ENCODE data around the gene BCL2L14. TPM values are rescaled to one million over a fixed set of nuclear protein-coding genes. Genes with fewer than 3 reads are reported as not detected.
A peak's percentile ranks its signal among the peaks of the same experiment; 100 is the strongest.

Gene BCL2L14
- total RNA-seq = not detected

- no peak for FAIRE-seq
- no peak for DNase-seq (ENCODE audit: low spot score in 2 of 2)
These were observed at the start of gene BCL2L14 for GRCh38 chr12:12070674-12071656. Gene BCL2L14 (plus strand): TSS chr12:12070939. CDS start chr12:12079306, 8,367 bp downstream.

GRCh38 chr12:12022306-12022936, 48.3 kb upstream of the BCL2L14 start:
- DNase-seq (ENCODE audit: low spot score in 2 of 2) (no peak), FAIRE-seq (no peak)

- no peak for DNase-seq (ENCODE audit: low spot score in 2 of 2)
- FAIRE-seq = no peak
These were observed 47.3 kb upstream of the BCL2L14 start for GRCh38 chr12:12023456-12023855.

GRCh38 chr12:12024911-12025682, 45.6 kb upstream of the BCL2L14 start:
- DNase-seq (ENCODE audit: low spot score in 2 of 2) = no peak
- FAIRE-seq = no peak

- DNase-seq (ENCODE audit: low spot score in 2 of 2) (no peak), FAIRE-seq (no peak)
These were observed 44.8 kb upstream of the BCL2L14 start for GRCh38 chr12:12025799-12026386.

GRCh38 chr12:12028668-12029402, 41.9 kb upstream of the BCL2L14 start:
- FAIRE-seq (no peak), DNase-seq (ENCODE audit: low spot score in 2 of 2) (no peak)

GRCh38 chr12:12029653-12030052, 41.1 kb upstream of the BCL2L14 start:
- DNase-seq (ENCODE audit: low spot score in 2 of 2) (no peak), FAIRE-seq (no peak)

- DNase-seq (ENCODE audit: low spot score in 2 of 2) (no peak), FAIRE-seq (no peak)
These were observed 38.4 kb upstream of the BCL2L14 start for GRCh38 chr12:12032260-12032791.

- no peak for FAIRE-seq
- DNase-seq (ENCODE audit: low spot score in 2 of 2) = peak; percentile 39 to 72
These were observed 37.6 kb upstream of the BCL2L14 start for GRCh38 chr12:12032851-12033797.

- DNase-seq (ENCODE audit: low spot score in 2 of 2) = no peak
- no peak for FAIRE-seq
These were observed 36.9 kb upstream of the BCL2L14 start for GRCh38 chr12:12033824-12034223.

- FAIRE-seq (no peak), DNase-seq (ENCODE audit: low spot score in 2 of 2) (no peak)
These were observed 36.4 kb upstream of the BCL2L14 start for GRCh38 chr12:12034344-12034743.

GRCh38 chr12:12035229-12035628, 35.5 kb upstream of the BCL2L14 start:
- DNase-seq (ENCODE audit: low spot score in 2 of 2) (no peak), FAIRE-seq (no peak)

GRCh38 chr12:12036901-12037300, 33.8 kb upstream of the BCL2L14 start:
- DNase-seq (ENCODE audit: low spot score in 2 of 2) (no peak), FAIRE-seq (no peak)

GRCh38 chr12:12039897-12040296, 30.8 kb upstream of the BCL2L14 start:
- FAIRE-seq (no peak), DNase-seq (ENCODE audit: low spot score in 2 of 2) (no peak)

- FAIRE-seq (no peak), DNase-seq (ENCODE audit: low spot score in 2 of 2) (no peak)
These were observed 24.3 kb upstream of the BCL2L14 start for GRCh38 chr12:12046401-12046800.

- FAIRE-seq = no peak
- no peak for DNase-seq (ENCODE audit: low spot score in 2 of 2)
These were observed 23.1 kb upstream of the BCL2L14 start for GRCh38 chr12:12047682-12048081.

GRCh38 chr12:12048266-12048665, 22.5 kb upstream of the BCL2L14 start:
- DNase-seq (ENCODE audit: low spot score in 2 of 2) = no peak
- FAIRE-seq = no peak

GRCh38 chr12:12048714-12049113, 22.0 kb upstream of the BCL2L14 start:
- DNase-seq (ENCODE audit: low spot score in 2 of 2) = no peak
- no peak for FAIRE-seq

All from frontal cortex (tissue), 4 donors.